Mesenchymal stem cell (in vitro differentiated cells and primary cell): Measurements from ENCODE around the gene CAMK1. TPM values are rescaled to one million over a fixed set of nuclear protein-coding genes. Genes with fewer than 3 reads are reported as not detected.
A peak's percentile ranks its signal among the peaks of the same experiment; 100 is the strongest.

Experiments used
- DNase-seq: peaks from one replicate; pipeline ENCODE4 v3.0.0-alpha.2; 2013
- H2AFZ ChIP-seq: one replicate; pipeline ENCODE4 v1.6.1; 2013; ENCODE audit warnings: low read depth, mild to moderate bottlenecking, control low read depth, inconsistent platforms, low read length, moderate library complexity
- H2AK5ac ChIP-seq: 2 replicates; pipeline ENCODE4 v1.6.1; 2013; ENCODE audit warnings: low read length, moderate library complexity, mild to moderate bottlenecking, inconsistent platforms; ENCODE audit not compliant: severe bottlenecking
- H2BK120ac ChIP-seq: one replicate; pipeline ENCODE4 v1.6.1; 2013; ENCODE audit warnings: low read depth, mild to moderate bottlenecking, inconsistent platforms, low read length, moderate library complexity
- H2BK12ac ChIP-seq, 2 experiments: one replicate each; pipeline ENCODE4 v1.6.1; 2013; ENCODE audit warnings: inconsistent platforms in 2 of 2, low read length in 2 of 2, mild to moderate bottlenecking in 2 of 2, moderate library complexity in 2 of 2, control low read depth in 1 of 2
- H2BK15ac ChIP-seq: one replicate; pipeline ENCODE4 v1.6.1; 2013; ENCODE audit warnings: mild to moderate bottlenecking, low read depth, inconsistent platforms; ENCODE audit not compliant: poor library complexity, severe bottlenecking
- H2BK5ac ChIP-seq: 2 replicates; pipeline ENCODE4 v1.6.1; 2013; ENCODE audit warnings: low read depth, mild to moderate bottlenecking, low read length, control low read depth, inconsistent platforms; ENCODE audit not compliant: poor library complexity, severe bottlenecking
- H3K14ac ChIP-seq, 2 experiments: one replicate each; pipeline ENCODE4 v1.6.1; 2013; ENCODE audit warnings: inconsistent platforms in 2 of 2, low read length in 2 of 2, control low read depth in 1 of 2, mild to moderate bottlenecking in 1 of 2, moderate library complexity in 1 of 2
- H3K18ac ChIP-seq, 2 experiments: one replicate each; pipeline ENCODE4 v1.6.1; 2013; ENCODE audit warnings: inconsistent platforms in 2 of 2, low read length in 2 of 2, control low read depth in 1 of 2, low read depth in 1 of 2, mild to moderate bottlenecking in 1 of 2
- H3K23ac ChIP-seq, 2 experiments: one replicate each; pipeline ENCODE4 v1.6.1; 2013; ENCODE audit warnings: inconsistent platforms in 2 of 2, low read length in 2 of 2, mild to moderate bottlenecking in 2 of 2, moderate library complexity in 2 of 2, control low read depth in 1 of 2
- H3K27ac ChIP-seq: 2 replicates; pipeline ENCODE4 v1.5.1; 2013; ENCODE audit warnings: mild to moderate bottlenecking, moderate library complexity, low read length, control low read depth, inconsistent platforms; ENCODE audit not compliant: poor library complexity, severe bottlenecking
- H3K27me3 ChIP-seq, 2 experiments: 2 replicates each; pipeline versions ENCODE4 v1.6.1 to v1.7.0; 2013; ENCODE audit warnings: low read length in 2 of 2, mild to moderate bottlenecking in 2 of 2, moderate library complexity in 2 of 2, control low read depth in 1 of 2, inconsistent platforms in 1 of 2; ENCODE audit not compliant: control insufficient read depth in 1 of 2, insufficient read depth in 1 of 2
- H3K36me3 ChIP-seq, 2 experiments: 2 replicates each; pipeline versions ENCODE4 v1.6.1 to v1.7.0; 2013; ENCODE audit warnings: low read length in 2 of 2, control low read depth in 1 of 2, inconsistent platforms in 1 of 2, low read depth in 1 of 2, mild to moderate bottlenecking in 1 of 2; ENCODE audit not compliant: insufficient read depth in 2 of 2, control insufficient read depth in 1 of 2
- H3K4ac ChIP-seq, 2 experiments: one replicate each; pipeline ENCODE4 v1.6.1; 2013; ENCODE audit warnings: inconsistent platforms in 2 of 2, low read length in 2 of 2, mild to moderate bottlenecking in 2 of 2, moderate library complexity in 2 of 2, control low read depth in 1 of 2, low read depth in 1 of 2
- H3K4me1 ChIP-seq: 2 replicates; pipeline ENCODE4 v1.6.1; 2013; ENCODE audit warnings: low read depth, low read length, control low read depth; ENCODE audit not compliant: control insufficient read depth, insufficient read depth
- H3K4me2 ChIP-seq: 2 replicates; pipeline ENCODE4 v1.6.1; 2013; ENCODE audit warnings: low read length, mild to moderate bottlenecking, inconsistent platforms; ENCODE audit not compliant: poor library complexity, severe bottlenecking
- H3K4me3 ChIP-seq, 2 experiments: 2 replicates each; pipeline versions ENCODE4 v1.5.1 to v1.7.0; 2013; ENCODE audit warnings: low read length in 2 of 2, mild to moderate bottlenecking in 2 of 2, control low read depth in 1 of 2, low read depth in 1 of 2; ENCODE audit not compliant: insufficient read depth in 1 of 2
- H3K79me1 ChIP-seq: replicated peaks from 2 replicates; pipeline ENCODE4 v1.6.1; 2013; ENCODE audit warnings: mild to moderate bottlenecking, control low read depth, low read length, inconsistent platforms; ENCODE audit not compliant: poor library complexity, severe bottlenecking
- H3K9ac ChIP-seq: 2 replicates; pipeline ENCODE4 v1.7.0; 2013; ENCODE audit warnings: mild to moderate bottlenecking, low read length, moderate library complexity
- H3K9me3 ChIP-seq: 2 replicates; pipeline ENCODE4 v1.7.0; 2013; ENCODE audit warnings: mild to moderate bottlenecking, low read length; ENCODE audit not compliant: control insufficient read depth
- H4K8ac ChIP-seq: one replicate; pipeline ENCODE4 v1.6.1; 2013; ENCODE audit warnings: inconsistent platforms, mild to moderate bottlenecking, low read length, moderate library complexity
- H4K91ac ChIP-seq: one replicate; pipeline ENCODE4 v1.6.1; 2013; ENCODE audit warnings: mild to moderate bottlenecking, low read length, inconsistent platforms
- WGBS: methylation state at CpG from one replicate; pipeline ENCODE4 v1.1.7; 2013; ENCODE audit warnings: mixed read lengths; 5-methylcytosine and 5-hydroxymethylcytosine counted together
- polyA plus RNA-seq, 2 experiments: library from polyadenylated mRNA; stranded (reverse); fragments of 200-250 nt; gene quantifications; one replicate each; pipeline ENCODE4 v1.2.3, GENCODE V29; 2013

The CAMK1 gene
- 10.6 TPM for polyA plus RNA-seq (2013, experiment 1 of 2)
- 11.1 TPM for polyA plus RNA-seq (2013, experiment 2 of 2)

DNA sequence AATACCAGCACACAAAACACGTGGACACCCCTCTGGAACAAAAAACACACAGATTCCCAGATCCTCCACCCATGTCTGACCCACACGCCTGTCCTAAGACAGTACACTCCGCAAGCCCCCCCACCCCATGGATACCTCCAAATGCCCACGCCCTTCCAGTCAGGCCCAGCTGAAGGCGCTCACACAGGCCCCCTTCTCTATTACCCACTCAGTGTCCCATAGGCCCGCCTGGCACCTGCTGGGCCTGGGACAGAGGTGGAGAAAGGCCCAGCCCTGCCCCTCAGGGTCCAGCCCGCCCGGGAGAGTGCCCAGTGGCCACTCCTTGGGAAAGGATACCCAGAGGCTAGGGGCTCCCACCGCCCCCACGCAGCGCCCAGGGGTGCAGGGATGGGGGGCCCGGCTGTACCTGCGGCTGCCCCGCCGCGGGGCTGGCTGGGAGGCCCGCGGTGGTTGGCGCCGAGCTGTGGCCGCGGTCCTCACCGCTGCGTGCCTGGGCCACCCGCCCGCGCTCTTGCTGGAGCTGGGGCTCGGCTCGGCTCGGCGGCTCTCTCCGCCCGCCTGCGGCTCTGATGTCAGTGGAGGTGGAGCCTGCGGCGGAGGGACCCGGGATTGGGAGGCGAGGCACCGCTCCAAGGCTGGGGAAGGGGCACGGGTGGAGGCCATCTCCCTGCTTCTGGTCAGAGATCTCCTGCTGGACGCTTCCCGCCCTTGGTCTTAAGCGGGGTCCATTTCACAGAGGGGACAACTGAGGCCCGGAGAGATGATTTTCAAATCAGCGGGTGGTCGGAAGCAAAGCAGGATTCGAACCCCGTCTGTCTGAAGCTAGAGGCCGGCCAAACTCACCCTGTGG, at the start of gene CAMK1:
Gene CAMK1, minus strand, starts transcription at position 522 of the 850 bp plus-strand sequence. CDS start 2,198 bp downstream, outside the sequence.
- Histone ChIP-seq H2BK12ac (peak within 1 kb of the TSS in 1 of 2 experiments; percentile 57), H3K27ac (no peak within 1 kb of the TSS), H2AFZ (peak within 1 kb of the TSS; percentile 66), H2AK5ac (peak within 1 kb of the TSS; percentile 66), H3K23ac (peak within 1 kb of the TSS in 1 of 2 experiments; percentile 41), H4K91ac (peak within 1 kb of the TSS; percentile 84), H3K4me1 (peaks cover 12% of the 10 kb centered on the region), H2BK120ac (peak within 1 kb of the TSS; percentile 71), H3K36me3 (peaks cover 5 to 15% of the 10 kb centered on the region in 2 experiments), H3K9me3 (no peaks in the 10 kb centered on the region), H2BK15ac (peak within 1 kb of the TSS; percentile 84), H3K14ac (peak within 1 kb of the TSS in 1 of 2 experiments; percentile 58), H3K9ac (peak within 1 kb of the TSS; percentile 93), H3K79me1 (peaks cover 16% of the 10 kb centered on the region), H3K4me3 (peak within 1 kb of the TSS; percentile 64 to 86), H3K4me2 (peak within 1 kb of the TSS; percentile 96), H3K18ac (peak within 1 kb of the TSS; percentile 49 to 71), H3K27me3 (no peaks in the 10 kb centered on the region), H3K4ac (peak within 1 kb of the TSS; percentile 30 to 70), H4K8ac (peak within 1 kb of the TSS; percentile 96), H2BK5ac (peak within 1 kb of the TSS; percentile 4)
- 15% methylated on average over 49 of the region's 49 CpGs for WGBS
- peak; percentile 72 for DNase-seq

DNA sequence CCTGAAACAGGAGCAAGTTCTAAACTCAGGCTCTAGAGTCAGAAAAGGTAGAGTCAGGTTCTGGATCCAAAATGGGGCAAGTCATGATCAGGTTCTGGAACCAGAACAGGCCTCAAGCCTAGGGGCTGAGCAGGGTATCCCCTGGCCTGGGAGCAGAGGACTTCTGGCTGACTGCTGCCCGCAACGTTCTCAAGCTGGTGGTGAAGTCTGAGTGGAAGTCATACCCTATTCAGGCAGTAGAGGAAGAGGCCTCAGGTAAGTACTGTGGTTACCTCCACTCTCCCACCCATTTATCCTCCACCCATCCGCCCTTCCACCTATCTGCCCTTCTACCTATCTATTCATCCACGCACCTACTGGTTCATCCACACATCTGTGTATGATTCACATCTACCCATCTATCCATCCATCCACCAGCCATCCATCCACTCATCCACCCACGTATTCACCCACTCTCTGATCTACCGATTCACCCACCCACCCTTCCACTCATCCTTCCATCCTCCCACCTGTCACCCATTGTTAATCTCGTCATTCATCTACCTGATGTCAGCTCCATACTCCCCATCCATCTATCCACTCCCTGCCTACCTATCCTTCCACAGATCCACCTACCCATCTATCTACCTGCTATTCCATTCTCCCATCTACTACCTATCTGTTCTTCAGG, 49.1 kb upstream of the CAMK1 start:
- H3K27me3 ChIP-seq, result no peaks in the 10 kb centered on the region
- H2BK15ac ChIP-seq, result no peak overlapping the region
- no peak overlapping the region for H3K27ac ChIP-seq
- no peak overlapping the region for H3K4me2 ChIP-seq
- no peak overlapping the region for H2BK120ac ChIP-seq
- WGBS, result 90% methylated on average over 6 of the region's 7 CpGs
- no peak overlapping the region for H3K4ac ChIP-seq
- H3K79me1 ChIP-seq, result peaks cover 2% of the 10 kb centered on the region
- no peak overlapping the region for H3K18ac ChIP-seq
- no peak overlapping the region for H2BK12ac ChIP-seq
- no peaks in the 10 kb centered on the region for H3K9me3 ChIP-seq
- H4K8ac ChIP-seq, result no peak overlapping the region
- H3K23ac ChIP-seq, result no peak overlapping the region
- no peak overlapping the region for H3K14ac ChIP-seq
- H2BK5ac ChIP-seq, result no peak overlapping the region
- no peak for DNase-seq
- no peak overlapping the region for H3K9ac ChIP-seq
- H3K4me3 ChIP-seq, result no peak overlapping the region
- peaks cover 29 to 51% of the 10 kb centered on the region in 2 experiments for H3K36me3 ChIP-seq
- peaks cover 8% of the 10 kb centered on the region for H3K4me1 ChIP-seq
- H2AK5ac ChIP-seq, result no peak overlapping the region
- peak overlapping the region; percentile 48 for H4K91ac ChIP-seq
- no peak overlapping the region for H2AFZ ChIP-seq

DNA sequence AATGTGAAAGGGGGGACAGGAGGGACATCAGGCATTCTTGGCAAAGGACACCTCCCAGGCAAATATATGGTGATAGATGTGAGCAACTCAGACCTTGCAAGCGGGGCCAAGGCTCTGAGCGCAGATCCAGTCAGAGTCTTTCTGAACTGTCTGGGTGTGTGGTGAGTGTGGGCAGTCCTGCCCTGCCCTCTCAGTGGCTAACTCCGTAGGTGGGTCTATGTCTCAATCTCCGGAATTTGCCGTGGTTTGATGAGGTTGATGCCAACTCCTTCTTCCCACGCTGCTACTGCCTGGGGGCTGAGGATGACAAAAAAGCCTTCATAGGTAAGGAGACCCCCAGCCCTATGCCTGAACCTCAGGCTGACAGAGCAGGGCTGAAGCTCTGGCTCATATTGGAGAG, 47.7 kb upstream of the CAMK1 start:
- no peak overlapping the region for H3K27ac ChIP-seq
- H2BK120ac ChIP-seq, result no peak overlapping the region
- H3K4me1 ChIP-seq, result peaks cover 8% of the 10 kb centered on the region
- peaks cover 40 to 59% of the 10 kb centered on the region in 2 experiments for H3K36me3 ChIP-seq
- H3K4ac ChIP-seq, result no peak overlapping the region
- no peaks in the 10 kb centered on the region for H3K27me3 ChIP-seq
- no peak overlapping the region for H3K18ac ChIP-seq
- H2BK5ac ChIP-seq, result no peak overlapping the region
- no peak overlapping the region for H3K4me2 ChIP-seq
- no peak for DNase-seq
- no peak overlapping the region for H2AK5ac ChIP-seq
- H4K91ac ChIP-seq, result no peak overlapping the region
- no peak overlapping the region for H2AFZ ChIP-seq
- no peak overlapping the region for H3K9ac ChIP-seq
- no peak overlapping the region for H3K4me3 ChIP-seq
- peaks cover 5% of the 10 kb centered on the region for H3K79me1 ChIP-seq
- no peaks in the 10 kb centered on the region for H3K9me3 ChIP-seq
- H2BK12ac ChIP-seq, result no peak overlapping the region
- H3K23ac ChIP-seq, result no peak overlapping the region
- H2BK15ac ChIP-seq, result no peak overlapping the region
- H3K14ac ChIP-seq, result no peak overlapping the region
- no peak overlapping the region for H4K8ac ChIP-seq
- WGBS, result 94% methylated on average over 6 of the region's 6 CpGs

DNA sequence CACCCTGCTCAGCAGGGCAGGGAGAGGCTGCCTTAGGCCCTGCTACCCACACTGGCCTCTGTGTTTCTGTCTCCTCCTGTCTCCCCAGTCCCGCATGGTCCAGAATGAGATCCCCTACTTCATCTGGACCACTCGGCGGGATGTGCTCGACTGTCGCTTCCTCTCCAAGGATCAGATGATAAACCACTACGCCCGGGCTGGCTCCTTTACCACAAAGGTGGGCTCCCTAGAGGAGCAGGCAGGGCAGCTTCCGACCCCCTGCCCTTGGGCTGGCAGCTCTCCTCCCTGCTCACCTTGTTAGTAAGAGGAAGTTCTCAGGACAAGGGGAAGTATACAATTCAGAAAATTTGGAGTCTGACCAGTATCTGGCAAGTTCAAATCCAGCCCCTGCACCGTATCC, 46.2 kb upstream of the CAMK1 start:
- Histone ChIP-seq H2BK120ac (no peak overlapping the region), H3K27ac (no peak overlapping the region), H4K8ac (no peak overlapping the region), H4K91ac (peak overlapping the region; percentile 10), H3K27me3 (no peaks in the 10 kb centered on the region), H3K23ac (no peak overlapping the region), H3K4me1 (peaks cover 8% of the 10 kb centered on the region), H2BK12ac (no peak overlapping the region), H2BK15ac (peak overlapping the region; percentile 37), H3K36me3 (peaks cover 40 to 56% of the 10 kb centered on the region in 2 experiments), H3K14ac (no peak overlapping the region), H3K18ac (no peak overlapping the region), H3K4me2 (no peak overlapping the region), H3K4me3 (no peak overlapping the region), H3K9ac (no peak overlapping the region), H2BK5ac (no peak overlapping the region), H3K4ac (no peak overlapping the region), H2AFZ (no peak overlapping the region), H3K79me1 (peaks cover 5% of the 10 kb centered on the region), H3K9me3 (no peaks in the 10 kb centered on the region), H2AK5ac (no peak overlapping the region)
- DNase-seq, result no peak
- WGBS, result 93% methylated on average over 9 of the region's 9 CpGs
